Neural progenitor cell (in vitro differentiated cells): ENCODE data around the gene PIM3. TPM values are rescaled to one million over a fixed set of nuclear protein-coding genes. Genes with fewer than 3 reads are reported as not detected.

ENCODE experiments used
- DNase-seq: peaks from one replicate; pipeline ENCODE4 v3.0.0-alpha.2; 2016; ENCODE audit warnings: low spot score
- H2AFZ ChIP-seq: fragments of 200-600 bp; sonication (generic); replicated peaks from 2 replicates; pipeline ENCODE4 v1.6.1; 2016; ENCODE audit warnings: antibody characterized with exemption
- H3F3A ChIP-seq: fragments of 200-600 bp; sonication (generic); 2 replicates; pipeline ENCODE4 v1.6.1; 2016; ENCODE audit warnings: antibody characterized with exemption, low read depth
- H3K27ac ChIP-seq: fragments of 200-600 bp; sonication (generic); 2 replicates; pipeline ENCODE4 v1.5.1; 2016; ENCODE audit warnings: mild to moderate bottlenecking
- H3K27me3 ChIP-seq: fragments of 200-600 bp; sonication (generic); 2 replicates; pipeline ENCODE4 v1.6.1; 2016; ENCODE audit warnings: mild to moderate bottlenecking, moderate library complexity
- H3K36me3 ChIP-seq: fragments of 200-600 bp; sonication (generic); 2 replicates; pipeline ENCODE4 v1.5.1; 2016
- H3K4me1 ChIP-seq: fragments of 200-600 bp; sonication (generic); 2 replicates; pipeline ENCODE4 v1.6.1; 2016; ENCODE audit warnings: mixed run types
- H3K4me2 ChIP-seq: fragments of 200-600 bp; sonication (generic); 2 replicates; pipeline ENCODE4 v1.6.1; 2016
- H3K4me3 ChIP-seq: fragments of 200-600 bp; sonication (generic); 2 replicates; pipeline ENCODE4 v1.5.1; 2016
- H3K79me2 ChIP-seq: fragments of 200-600 bp; sonication (generic); 2 replicates; pipeline ENCODE4 v1.6.1; 2016; ENCODE audit warnings: low read depth
- H3K9ac ChIP-seq: fragments of 200-600 bp; sonication (generic); 2 replicates; pipeline ENCODE4 v1.6.1; 2016
- H3K9me3 ChIP-seq: fragments of 200-600 bp; sonication (generic); 2 replicates; pipeline ENCODE4 v1.5.1; 2016; ENCODE audit warnings: low read depth
- H4K20me1 ChIP-seq: fragments of 200-600 bp; sonication (generic); 2 replicates; pipeline ENCODE4 v1.6.1; 2016; ENCODE audit warnings: low read depth
- H3K27ac Mint-ChIP-seq: 3 replicates; pipeline ENCODE4 v1.8.0; 2021; ENCODE audit warnings: mixed read lengths
- H3K27me3 Mint-ChIP-seq: 2 replicates; pipeline ENCODE4 v1.8.0; 2022; ENCODE audit warnings: low read depth, mild to moderate bottlenecking, inconsistent platforms, moderate library complexity, mixed read lengths; ENCODE audit not compliant: insufficient read depth
- H3K36me3 Mint-ChIP-seq: 3 replicates; pipeline ENCODE4 v1.8.0; 2021; ENCODE audit warnings: mixed read lengths
- H3K4me1 Mint-ChIP-seq: 3 replicates; pipeline ENCODE4 v1.8.0; 2021; ENCODE audit warnings: mixed read lengths
- H3K4me3 Mint-ChIP-seq: 3 replicates; pipeline ENCODE4 v1.8.0; 2021; ENCODE audit warnings: mild to moderate bottlenecking, moderate library complexity, mixed read lengths
- H3K9me3 Mint-ChIP-seq: 3 replicates; pipeline ENCODE4 v1.8.0; 2020; ENCODE audit warnings: mixed read lengths
- EZH2 ChIP-seq: fragments of 200-600 bp; sonication (generic); IDR thresholded peaks from 2 replicates; pipeline ENCODE4 v1.6.1; 2017; ENCODE audit warnings: antibody characterized with exemption, mild to moderate bottlenecking, moderate library complexity
- EZH2phosphoT487 ChIP-seq: fragments of 200-600 bp; sonication (generic); IDR thresholded peaks from 2 replicates; pipeline ENCODE4 v1.6.1; 2017; ENCODE audit warnings: antibody characterized with exemption
- total RNA-seq: library from RNA; depleted of rRNA; stranded (reverse); fragments of >200 nt; gene quantifications from 2 replicates; pipeline ENCODE4 v1.2.3, GENCODE V29; 2015; ENCODE audit warnings: low replicate concordance
- TF ChIP-seq, protein P1 (sequence below): fragments of 200-600 bp; sonication (generic); IDR thresholded peaks from 2 replicates; pipeline ENCODE4 v1.5.1; 2017; ENCODE audit warnings: antibody characterized with exemption, mild to moderate bottlenecking

The PIM3 gene
- total RNA-seq, 1 donor from 2014 or later: 15.1 TPM

- H3K4me2 ChIP-seq: no peak overlapping the region
- H3K27ac ChIP-seq: no peak overlapping the region
- Mint-ChIP-seq H3K4me3 (no peak overlapping the region), H3K9me3 (peaks cover 24% of the 10 kb centered on the region), H3K36me3 (no peaks in the 10 kb centered on the region), H3K27me3 (peaks cover 13% of the 10 kb centered on the region), H3K4me1 (peaks cover 9% of the 10 kb centered on the region), H3K27ac (no peak overlapping the region)
- H3K36me3 ChIP-seq: no peaks in the 10 kb centered on the region
- no peak overlapping the region for H3K9ac ChIP-seq
- H2AFZ ChIP-seq: no peak overlapping the region
- H3K79me2 ChIP-seq: no peaks in the 10 kb centered on the region
- H3K9me3 ChIP-seq: no peaks in the 10 kb centered on the region
- H3F3A ChIP-seq: peaks cover 3% of the 10 kb centered on the region
- H4K20me1 ChIP-seq: no peaks in the 10 kb centered on the region
- TF ChIP-seq, protein P1, sequence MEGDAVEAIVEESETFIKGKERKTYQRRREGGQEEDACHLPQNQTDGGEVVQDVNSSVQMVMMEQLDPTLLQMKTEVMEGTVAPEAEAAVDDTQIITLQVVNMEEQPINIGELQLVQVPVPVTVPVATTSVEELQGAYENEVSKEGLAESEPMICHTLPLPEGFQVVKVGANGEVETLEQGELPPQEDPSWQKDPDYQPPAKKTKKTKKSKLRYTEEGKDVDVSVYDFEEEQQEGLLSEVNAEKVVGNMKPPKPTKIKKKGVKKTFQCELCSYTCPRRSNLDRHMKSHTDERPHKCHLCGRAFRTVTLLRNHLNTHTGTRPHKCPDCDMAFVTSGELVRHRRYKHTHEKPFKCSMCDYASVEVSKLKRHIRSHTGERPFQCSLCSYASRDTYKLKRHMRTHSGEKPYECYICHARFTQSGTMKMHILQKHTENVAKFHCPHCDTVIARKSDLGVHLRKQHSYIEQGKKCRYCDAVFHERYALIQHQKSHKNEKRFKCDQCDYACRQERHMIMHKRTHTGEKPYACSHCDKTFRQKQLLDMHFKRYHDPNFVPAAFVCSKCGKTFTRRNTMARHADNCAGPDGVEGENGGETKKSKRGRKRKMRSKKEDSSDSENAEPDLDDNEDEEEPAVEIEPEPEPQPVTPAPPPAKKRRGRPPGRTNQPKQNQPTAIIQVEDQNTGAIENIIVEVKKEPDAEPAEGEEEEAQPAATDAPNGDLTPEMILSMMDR: no peak
- H3K27me3 ChIP-seq: peaks cover 18% of the 10 kb centered on the region
- no peaks in the 10 kb centered on the region for H3K4me1 ChIP-seq
- no peak for DNase-seq
- no peak overlapping the region for H3K4me3 ChIP-seq
Observed at GRCh38 chr22:49994361-49995040, 33.9 kb downstream of the PIM3 start.

- H2AFZ ChIP-seq: no peak overlapping the region
- H3K79me2 ChIP-seq: no peaks in the 10 kb centered on the region
- H3K4me3 Mint-ChIP-seq: no peak overlapping the region
- no peak overlapping the region for H3K4me3 ChIP-seq
- no peak overlapping the region for H3K27ac ChIP-seq
- H3K9me3 ChIP-seq: no peaks in the 10 kb centered on the region
- H3K4me1 Mint-ChIP-seq: peaks cover 9% of the 10 kb centered on the region
- no peak overlapping the region for H3K4me2 ChIP-seq
- H4K20me1 ChIP-seq: no peaks in the 10 kb centered on the region
- H3F3A ChIP-seq: peaks cover 6% of the 10 kb centered on the region
- no peaks in the 10 kb centered on the region for H3K36me3 Mint-ChIP-seq
- no peak for TF ChIP-seq EZH2
- H3K9me3 Mint-ChIP-seq: peaks cover 21% of the 10 kb centered on the region
- H3K27me3 Mint-ChIP-seq: peaks cover 13% of the 10 kb centered on the region
- peaks cover 22% of the 10 kb centered on the region for H3K27me3 ChIP-seq
- no peak overlapping the region for H3K27ac Mint-ChIP-seq
- no peaks in the 10 kb centered on the region for H3K36me3 ChIP-seq
- DNase-seq: no peak
- H3K4me1 ChIP-seq: no peaks in the 10 kb centered on the region
- no peak overlapping the region for H3K9ac ChIP-seq
Observed at GRCh38 chr22:49995041-49995360, 34.4 kb downstream of the PIM3 start.

DNA sequence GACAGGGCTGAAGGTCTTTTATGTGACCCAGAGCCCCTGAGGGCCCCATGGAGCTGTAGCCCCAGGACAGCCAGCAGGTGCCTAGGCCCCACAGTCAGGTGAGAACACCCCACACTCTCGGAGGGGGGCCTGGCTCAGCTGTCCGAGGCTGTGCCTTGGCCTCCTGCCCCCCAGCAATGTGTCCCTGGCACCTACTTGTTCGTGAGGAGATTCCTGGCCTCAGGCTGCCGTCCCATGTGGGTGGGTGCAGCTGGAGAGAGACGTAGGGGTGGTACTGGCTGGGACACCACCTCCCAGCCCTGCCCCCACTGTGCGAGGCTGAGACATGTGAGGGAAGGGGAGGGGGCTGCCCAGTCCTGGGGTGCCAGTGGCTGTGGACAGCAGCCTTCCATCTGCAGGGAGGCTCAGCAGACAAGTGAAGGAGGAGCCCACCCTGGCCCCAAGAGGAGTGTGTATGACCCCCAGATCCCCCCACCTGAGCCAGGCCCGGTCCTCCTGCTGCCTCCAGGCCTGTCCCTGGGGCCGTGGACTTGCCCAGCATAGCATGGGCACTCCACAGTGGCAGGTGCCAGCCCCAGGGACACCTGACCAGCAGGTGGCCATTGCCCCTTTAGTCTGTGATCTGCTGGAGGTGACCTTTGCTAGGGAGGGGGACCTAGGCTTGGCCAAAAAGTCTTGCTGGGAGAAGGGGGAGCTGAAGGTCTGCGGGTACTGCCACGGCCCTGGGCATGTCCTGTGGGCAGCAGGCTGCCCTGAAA, 35.0 kb downstream of the PIM3 start:
- Mint-ChIP-seq H3K4me1 (peaks cover 9% of the 10 kb centered on the region), H3K4me3 (no peak overlapping the region), H3K27me3 (peaks cover 13% of the 10 kb centered on the region), H3K27ac (no peak overlapping the region), H3K9me3 (peaks cover 18% of the 10 kb centered on the region), H3K36me3 (no peaks in the 10 kb centered on the region)
- H3K27ac ChIP-seq: no peak overlapping the region
- H3K4me1 ChIP-seq: no peaks in the 10 kb centered on the region
- no peaks in the 10 kb centered on the region for H3K9me3 ChIP-seq
- peaks cover 28% of the 10 kb centered on the region for H3K27me3 ChIP-seq
- DNase-seq: no peak
- H2AFZ ChIP-seq: no peak overlapping the region
- H3K9ac ChIP-seq: no peak overlapping the region
- no peaks in the 10 kb centered on the region for H4K20me1 ChIP-seq
- no peaks in the 10 kb centered on the region for H3K79me2 ChIP-seq
- H3K4me3 ChIP-seq: no peak overlapping the region
- TF ChIP-seq EZH2 (no peak), EZH2phosphoT487 (no peak)
- TF ChIP-seq, protein P1: no peak
- no peaks in the 10 kb centered on the region for H3K36me3 ChIP-seq
- H3K4me2 ChIP-seq: no peak overlapping the region
- peaks cover 6% of the 10 kb centered on the region for H3F3A ChIP-seq

- no peaks in the 10 kb centered on the region for H4K20me1 ChIP-seq
- H2AFZ ChIP-seq: no peak overlapping the region
- H3K9me3 Mint-ChIP-seq: peaks cover 12% of the 10 kb centered on the region
- H3K4me1 Mint-ChIP-seq: peaks cover 12% of the 10 kb centered on the region
- no peaks in the 10 kb centered on the region for H3K79me2 ChIP-seq
- peaks cover 34% of the 10 kb centered on the region for H3K27me3 ChIP-seq
- peak overlapping the region; percentile 38 for H3K4me3 Mint-ChIP-seq
- no peak overlapping the region for H3K9ac ChIP-seq
- H3K4me1 ChIP-seq: no peaks in the 10 kb centered on the region
- H3K4me3 ChIP-seq: no peak overlapping the region
- no peaks in the 10 kb centered on the region for H3K9me3 ChIP-seq
- peaks cover 16% of the 10 kb centered on the region for H3K27me3 Mint-ChIP-seq
- H3K4me2 ChIP-seq: no peak overlapping the region
- no peaks in the 10 kb centered on the region for H3K36me3 Mint-ChIP-seq
- no peak overlapping the region for H3K27ac ChIP-seq
- H3F3A ChIP-seq: peaks cover 6% of the 10 kb centered on the region
- H3K36me3 ChIP-seq: no peaks in the 10 kb centered on the region
- TF ChIP-seq EZH2 (no peak), EZH2phosphoT487 (no peak)
- TF ChIP-seq, protein P1: no peak
- no peak for DNase-seq
- H3K27ac Mint-ChIP-seq: no peak overlapping the region
Observed at GRCh38 chr22:49996119-49996517, 35.5 kb downstream of the PIM3 start.
